KMS-11 (cell line): ENCODE measurements around the gene DCUN1D3.
"Not testable (repeated sequence)": the region's sequence is repeated elsewhere in the genome, so short reads cannot be mapped to it uniquely, and the experiment has no call there.

ENCODE experiments used
- H2AFZ ChIP-seq: fragments of 200-600 bp; sonication (generic); 2 replicates; pipeline ENCODE4 v1.6.1; 2016; ENCODE audit warnings: antibody characterized with exemption, mixed run types, low read depth
- H3K27ac ChIP-seq: fragments of 200-600 bp; sonication (generic); 2 replicates; pipeline ENCODE4 v1.6.1; 2016; ENCODE audit warnings: mild to moderate bottlenecking, mixed run types
- H3K27me3 ChIP-seq: fragments of 200-600 bp; sonication (generic); 2 replicates; pipeline ENCODE4 v1.6.1; 2017; ENCODE audit warnings: mild to moderate bottlenecking, low read depth, mixed run types, moderate library complexity; ENCODE audit not compliant: insufficient read depth
- H3K36me3 ChIP-seq: fragments of 200-600 bp; sonication (generic); 2 replicates; pipeline ENCODE4 v1.6.1; 2017; ENCODE audit warnings: mild to moderate bottlenecking, mixed run types; ENCODE audit not compliant: insufficient read depth
- H3K4me1 ChIP-seq: fragments of 200-600 bp; sonication (generic); 2 replicates; pipeline ENCODE4 v1.6.1; 2016; ENCODE audit warnings: mild to moderate bottlenecking, low read depth, mixed run types; ENCODE audit not compliant: poor library complexity, severe bottlenecking
- H3K4me2 ChIP-seq: fragments of 200-600 bp; sonication (generic); 2 replicates; pipeline ENCODE4 v1.7.0; 2016; ENCODE audit warnings: mild to moderate bottlenecking, mixed run types
- H3K4me3 ChIP-seq: fragments of 200-600 bp; sonication (generic); IDR thresholded peaks from 2 replicates; pipeline ENCODE4 v1.6.1; 2017; ENCODE audit warnings: low read depth, low read length, mixed read lengths; ENCODE audit not compliant: insufficient read depth
- H3K79me2 ChIP-seq: fragments of 200-600 bp; sonication (generic); 2 replicates; pipeline ENCODE4 v1.6.1; 2016; ENCODE audit warnings: low read depth, mixed run types; ENCODE audit not compliant: insufficient read depth
- H3K9ac ChIP-seq: fragments of 200-600 bp; sonication (generic); 2 replicates; pipeline ENCODE4 v1.6.1; 2016; ENCODE audit warnings: mild to moderate bottlenecking, mixed run types
- H4K20me1 ChIP-seq: fragments of 200-600 bp; sonication (generic); 2 replicates; pipeline ENCODE4 v1.6.1; 2016; ENCODE audit warnings: mild to moderate bottlenecking, mixed run types; ENCODE audit not compliant: insufficient read depth
- TF ChIP-seq, protein P1 (sequence below): fragments of 200-600 bp; sonication (generic); conservative IDR thresholded peaks from 2 replicates; pipeline ENCODE4 v1.6.1; 2017; ENCODE audit warnings: low read depth, mild to moderate bottlenecking, antibody characterized with exemption, low read length, moderate library complexity, mixed read lengths

DCUN1D3 gene

DNA sequence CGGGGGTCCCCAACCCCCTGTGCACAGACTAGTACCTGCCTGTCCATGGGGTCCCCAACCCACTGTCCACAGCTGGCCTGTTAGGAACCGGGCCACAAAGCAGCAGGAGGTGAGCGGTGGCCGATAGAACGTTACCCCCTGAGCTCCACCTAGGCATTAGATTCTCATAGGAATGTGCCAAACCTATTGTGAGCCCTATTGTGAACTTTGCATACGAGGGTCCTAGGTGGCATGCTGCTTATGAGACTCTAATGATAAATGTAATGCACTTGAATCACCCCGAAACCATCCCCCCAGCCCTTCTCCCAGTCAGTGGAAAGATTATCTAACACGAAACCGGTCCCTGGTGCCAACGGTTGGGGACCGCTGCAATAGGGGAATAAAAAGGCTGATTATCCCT is 92.3 kb downstream of the DCUN1D3 start:
- Histone ChIP-seq H3K4me1 (peaks cover 8% of the 10 kb centered on the region), H3K36me3 (no peaks in the 10 kb centered on the region), H3K4me3 (no peak overlapping the region), H3K27ac (0 out of 2 replicates have a peak overlapping the region, but pooled peaks have one; percentile 74), H4K20me1 (no peaks in the 10 kb centered on the region), H3K4me2 (peak overlapping the region; percentile 73), H3K27me3 (no peaks in the 10 kb centered on the region), H3K79me2 (no peaks in the 10 kb centered on the region; the same call in 1 of the 2 replicates), H2AFZ (no peak overlapping the region), H3K9ac (peak overlapping the region; percentile 80; the same call in 1 of the 2 replicates)
- TF ChIP-seq, protein P1, sequence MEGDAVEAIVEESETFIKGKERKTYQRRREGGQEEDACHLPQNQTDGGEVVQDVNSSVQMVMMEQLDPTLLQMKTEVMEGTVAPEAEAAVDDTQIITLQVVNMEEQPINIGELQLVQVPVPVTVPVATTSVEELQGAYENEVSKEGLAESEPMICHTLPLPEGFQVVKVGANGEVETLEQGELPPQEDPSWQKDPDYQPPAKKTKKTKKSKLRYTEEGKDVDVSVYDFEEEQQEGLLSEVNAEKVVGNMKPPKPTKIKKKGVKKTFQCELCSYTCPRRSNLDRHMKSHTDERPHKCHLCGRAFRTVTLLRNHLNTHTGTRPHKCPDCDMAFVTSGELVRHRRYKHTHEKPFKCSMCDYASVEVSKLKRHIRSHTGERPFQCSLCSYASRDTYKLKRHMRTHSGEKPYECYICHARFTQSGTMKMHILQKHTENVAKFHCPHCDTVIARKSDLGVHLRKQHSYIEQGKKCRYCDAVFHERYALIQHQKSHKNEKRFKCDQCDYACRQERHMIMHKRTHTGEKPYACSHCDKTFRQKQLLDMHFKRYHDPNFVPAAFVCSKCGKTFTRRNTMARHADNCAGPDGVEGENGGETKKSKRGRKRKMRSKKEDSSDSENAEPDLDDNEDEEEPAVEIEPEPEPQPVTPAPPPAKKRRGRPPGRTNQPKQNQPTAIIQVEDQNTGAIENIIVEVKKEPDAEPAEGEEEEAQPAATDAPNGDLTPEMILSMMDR = no peak

- H3K9ac ChIP-seq = peak within 1 kb of the TSS; percentile 80
- H3K4me3 ChIP-seq = peak within 1 kb of the TSS; percentile 44
- no peaks in the 10 kb centered on the region for H3K27me3 ChIP-seq
- no peaks in the 10 kb centered on the region for H4K20me1 ChIP-seq
- H3K4me1 ChIP-seq = peaks cover 8% of the 10 kb centered on the region
- H2AFZ ChIP-seq = peak within 1 kb of the TSS; percentile 91
- no peaks in the 10 kb centered on the region for H3K36me3 ChIP-seq
- no peaks in the 10 kb centered on the region; the same call in 1 of the 2 replicates for H3K79me2 ChIP-seq
- TF ChIP-seq, protein P1 = peak; percentile 22; the same call in 1 of the 2 replicates
- H3K4me2 ChIP-seq = peak within 1 kb of the TSS; percentile 73
- H3K27ac ChIP-seq = peak within 1 kb of the TSS; percentile 74
Observed at GRCh38 chr16:20806168-20807050, 93.7 kb downstream of the DCUN1D3 start, which contains the start of the genes ERI2 and REXO5. Gene ERI2 (minus strand): TSS chr16:20806472. CDS start chr16:20806430, 42 bp downstream. Gene REXO5 (plus strand): TSS chr16:20806527. CDS start chr16:20806954, 427 bp downstream.

DNA sequence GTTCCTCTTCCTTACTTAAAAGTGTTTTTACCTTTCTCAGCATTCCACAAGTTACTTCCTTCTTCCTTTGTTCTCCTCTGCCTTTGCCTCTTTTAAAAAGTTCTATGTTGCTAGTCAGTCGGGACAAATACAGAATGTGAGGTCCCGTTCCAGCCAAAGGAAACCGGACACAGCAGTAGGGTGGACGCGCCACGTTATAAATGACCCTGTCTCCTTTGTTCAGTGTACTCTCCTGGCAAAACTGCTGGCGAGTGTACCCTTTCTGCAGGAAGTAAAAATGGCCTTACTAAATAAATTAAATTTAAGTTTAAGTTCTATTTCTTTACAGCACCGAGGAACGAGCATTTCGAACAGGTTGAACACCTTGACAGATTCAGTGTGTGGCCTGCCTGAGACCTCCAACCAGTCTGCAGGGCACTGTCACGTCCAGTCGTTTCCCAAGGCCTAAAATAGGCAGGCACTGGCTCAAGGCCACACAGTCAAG is 94.4 kb downstream of the DCUN1D3 start:
- not testable (repeated sequence) for H4K20me1 ChIP-seq, H3K79me2 ChIP-seq, H3K27me3 ChIP-seq, H3K4me3 ChIP-seq, H3K36me3 ChIP-seq, H3K4me1 ChIP-seq
- Histone ChIP-seq H3K4me2 (peak overlapping the region; percentile 73), H2AFZ (peak overlapping the region; percentile 91), H3K27ac (peak overlapping the region; percentile 74), H3K9ac (peak overlapping the region; percentile 80; the same call in 1 of the 2 replicates)
